ENCODE results near the gene NRXN3. TPM values are rescaled to one million over a fixed set of nuclear protein-coding genes. Genes with fewer than 3 reads are reported as not detected.

The NRXN3 gene
- polyA plus RNA-seq, 1 of the 3 experiments (the other 2 are of a cell fraction): 1.6 TPM

DNA sequence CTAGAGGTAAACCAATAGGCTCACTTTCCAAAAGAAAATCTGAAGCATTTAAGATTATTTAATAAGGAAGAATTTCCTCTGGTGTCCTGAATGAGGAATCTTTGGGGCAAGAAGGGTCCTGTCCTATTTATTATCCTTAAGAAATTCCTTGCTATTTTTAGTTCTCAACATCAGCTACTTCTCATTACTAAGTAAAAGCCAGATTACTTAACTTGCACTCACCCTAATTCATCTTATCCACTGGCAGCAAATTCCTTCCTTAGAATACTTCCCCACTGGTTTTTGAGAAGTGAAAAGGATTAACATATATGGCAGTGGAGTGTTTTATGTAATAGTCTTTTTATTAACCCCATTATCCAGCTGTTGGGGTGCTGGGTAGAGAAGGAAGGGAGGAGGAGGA is 1273.4 kb downstream of the NRXN3 start:
- no peaks in the 10 kb centered on the region for H4K20me1 ChIP-seq (ENCODE audit: insufficient read depth)
- no peaks in the 10 kb centered on the region for H3K36me3 ChIP-seq (replicated peaks in 1 of 2; ENCODE audit: control insufficient read depth in 1 of 2, insufficient read depth in 2 of 2, low read length in 1 of 2)
- POLR2A ChIA-PET: no interaction called here
- H3K79me2 ChIP-seq (ENCODE audit: insufficient read depth): no peaks in the 10 kb centered on the region
- no peak overlapping the region for H3K4me3 ChIP-seq (ENCODE audit: low read depth in 2 of 2, low read length in 1 of 2)
- no peaks in the 10 kb centered on the region for H3K27me3 ChIP-seq (ENCODE audit: insufficient read depth)
- H3K27ac ChIP-seq (ENCODE audit: low read depth in 2 of 2, low read length in 1 of 2): no peak overlapping the region
- TF ChIP-seq ELF1 (IDR thresholded peaks at IDR 0.05) (no peak), RXRA (IDR thresholded peaks at IDR 0.05; ENCODE audit: borderline replicate concordance, low read depth) (no peak), JUND (IDR thresholded peaks at IDR 0.05) (no peak), GATA2 (CRISPR knock-in tag; IDR thresholded peaks at IDR 0.05) (no peak), POLR2AphosphoS5 (IDR thresholded peaks at IDR 0.05; ENCODE audit: low read depth, low read length) (no peak), GABPA (IDR thresholded peaks at IDR 0.05; ENCODE audit: low read depth) (no peak), TEAD4 (IDR thresholded peaks at IDR 0.05; ENCODE audit: borderline replicate concordance, insufficient read depth) (no peak), RCOR1 (IDR thresholded peaks at IDR 0.05; ENCODE audit: low read length) (no peak), FOXM1 (IDR thresholded peaks at IDR 0.05; ENCODE audit: low read depth) (no peak), EZH2phosphoT487 (IDR thresholded peaks at IDR 0.05; ENCODE audit: borderline replicate concordance, low read depth) (no peak), SIN3A (IDR thresholded peaks at IDR 0.05; ENCODE audit: borderline replicate concordance, low read depth, low read length) (no peak), MXI1 (IDR thresholded peaks at IDR 0.05; ENCODE audit: low read depth, low read length) (no peak)
- TF ChIP-seq, protein P1, sequence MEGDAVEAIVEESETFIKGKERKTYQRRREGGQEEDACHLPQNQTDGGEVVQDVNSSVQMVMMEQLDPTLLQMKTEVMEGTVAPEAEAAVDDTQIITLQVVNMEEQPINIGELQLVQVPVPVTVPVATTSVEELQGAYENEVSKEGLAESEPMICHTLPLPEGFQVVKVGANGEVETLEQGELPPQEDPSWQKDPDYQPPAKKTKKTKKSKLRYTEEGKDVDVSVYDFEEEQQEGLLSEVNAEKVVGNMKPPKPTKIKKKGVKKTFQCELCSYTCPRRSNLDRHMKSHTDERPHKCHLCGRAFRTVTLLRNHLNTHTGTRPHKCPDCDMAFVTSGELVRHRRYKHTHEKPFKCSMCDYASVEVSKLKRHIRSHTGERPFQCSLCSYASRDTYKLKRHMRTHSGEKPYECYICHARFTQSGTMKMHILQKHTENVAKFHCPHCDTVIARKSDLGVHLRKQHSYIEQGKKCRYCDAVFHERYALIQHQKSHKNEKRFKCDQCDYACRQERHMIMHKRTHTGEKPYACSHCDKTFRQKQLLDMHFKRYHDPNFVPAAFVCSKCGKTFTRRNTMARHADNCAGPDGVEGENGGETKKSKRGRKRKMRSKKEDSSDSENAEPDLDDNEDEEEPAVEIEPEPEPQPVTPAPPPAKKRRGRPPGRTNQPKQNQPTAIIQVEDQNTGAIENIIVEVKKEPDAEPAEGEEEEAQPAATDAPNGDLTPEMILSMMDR (IDR thresholded peaks at IDR 0.05): no peak
- TF ChIP-seq, protein P2, sequence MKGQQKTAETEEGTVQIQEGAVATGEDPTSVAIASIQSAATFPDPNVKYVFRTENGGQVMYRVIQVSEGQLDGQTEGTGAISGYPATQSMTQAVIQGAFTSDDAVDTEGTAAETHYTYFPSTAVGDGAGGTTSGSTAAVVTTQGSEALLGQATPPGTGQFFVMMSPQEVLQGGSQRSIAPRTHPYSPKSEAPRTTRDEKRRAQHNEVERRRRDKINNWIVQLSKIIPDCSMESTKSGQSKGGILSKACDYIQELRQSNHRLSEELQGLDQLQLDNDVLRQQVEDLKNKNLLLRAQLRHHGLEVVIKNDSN (IDR thresholded peaks at IDR 0.05; ENCODE audit: borderline replicate concordance, low read depth): no peak
- no peak overlapping the region for H2AFZ ChIP-seq (ENCODE audit: low read depth)
- no peaks in the 10 kb centered on the region for H3F3A ChIP-seq (replicated peaks; ENCODE audit: insufficient read depth)
- CTCF ChIA-PET: no interaction called here
- H3K9me3 ChIP-seq: no peaks in the 10 kb centered on the region
- H3K9ac ChIP-seq: no peak overlapping the region
- H3K9me2 ChIP-seq: no peaks in the 10 kb centered on the region
- no peak overlapping the region for H3K4me2 ChIP-seq
- DNase-seq: no peak
- H3K4me1 ChIP-seq (ENCODE audit: control insufficient read depth in 1 of 2, insufficient read depth in 2 of 2, low read depth in 1 of 2, low read length in 1 of 2): no peaks in the 10 kb centered on the region

DNA sequence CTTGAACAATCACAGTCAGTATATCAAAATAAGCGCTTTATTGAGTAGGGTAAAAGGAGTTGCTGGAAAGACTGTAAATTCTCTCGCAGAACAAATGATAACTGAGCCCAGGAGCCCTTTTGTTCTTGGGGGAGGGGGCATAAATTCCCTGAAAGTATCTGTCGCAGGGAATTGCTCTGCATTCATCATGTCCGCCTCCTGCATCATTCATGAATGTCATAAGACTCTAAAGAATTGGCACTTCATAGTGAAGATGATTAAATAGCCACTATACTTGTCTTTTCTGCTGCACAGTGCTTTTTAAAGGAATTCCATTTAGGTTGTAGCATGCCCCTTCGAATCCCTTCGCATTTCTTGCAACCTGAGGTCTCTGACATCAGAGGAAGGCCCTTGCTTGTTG is 1278.8 kb downstream of the NRXN3 start:
- no peaks in the 10 kb centered on the region for H3F3A ChIP-seq (replicated peaks; ENCODE audit: insufficient read depth)
- H3K27ac ChIP-seq (ENCODE audit: low read depth in 2 of 2, low read length in 1 of 2): no peak overlapping the region
- POLR2A ChIA-PET: no interaction called here
- no peaks in the 10 kb centered on the region for H3K79me2 ChIP-seq (ENCODE audit: insufficient read depth)
- no peaks in the 10 kb centered on the region for H4K20me1 ChIP-seq (ENCODE audit: insufficient read depth)
- CTCF ChIA-PET: no interaction called here
- no peaks in the 10 kb centered on the region for H3K27me3 ChIP-seq (ENCODE audit: insufficient read depth)
- H3K9me3 ChIP-seq: no peaks in the 10 kb centered on the region
- no peaks in the 10 kb centered on the region for H3K4me1 ChIP-seq (ENCODE audit: control insufficient read depth in 1 of 2, insufficient read depth in 2 of 2, low read depth in 1 of 2, low read length in 1 of 2)
- H2AFZ ChIP-seq (ENCODE audit: low read depth): no peak overlapping the region
- 42% methylated on average over 6 of the region's 6 CpGs for WGBS (ENCODE audit: low lambda C conversion rate)
- no peaks in the 10 kb centered on the region for H3K9me2 ChIP-seq
- no peak overlapping the region for H3K4me3 ChIP-seq (ENCODE audit: low read depth in 2 of 2, low read length in 1 of 2)
- no peak for DNase-seq
- no peaks in the 10 kb centered on the region for H3K36me3 ChIP-seq (replicated peaks in 1 of 2; ENCODE audit: control insufficient read depth in 1 of 2, insufficient read depth in 2 of 2, low read length in 1 of 2)
- no peak overlapping the region for H3K9ac ChIP-seq
- no peak overlapping the region for H3K4me2 ChIP-seq
- TF ChIP-seq, protein P3, sequence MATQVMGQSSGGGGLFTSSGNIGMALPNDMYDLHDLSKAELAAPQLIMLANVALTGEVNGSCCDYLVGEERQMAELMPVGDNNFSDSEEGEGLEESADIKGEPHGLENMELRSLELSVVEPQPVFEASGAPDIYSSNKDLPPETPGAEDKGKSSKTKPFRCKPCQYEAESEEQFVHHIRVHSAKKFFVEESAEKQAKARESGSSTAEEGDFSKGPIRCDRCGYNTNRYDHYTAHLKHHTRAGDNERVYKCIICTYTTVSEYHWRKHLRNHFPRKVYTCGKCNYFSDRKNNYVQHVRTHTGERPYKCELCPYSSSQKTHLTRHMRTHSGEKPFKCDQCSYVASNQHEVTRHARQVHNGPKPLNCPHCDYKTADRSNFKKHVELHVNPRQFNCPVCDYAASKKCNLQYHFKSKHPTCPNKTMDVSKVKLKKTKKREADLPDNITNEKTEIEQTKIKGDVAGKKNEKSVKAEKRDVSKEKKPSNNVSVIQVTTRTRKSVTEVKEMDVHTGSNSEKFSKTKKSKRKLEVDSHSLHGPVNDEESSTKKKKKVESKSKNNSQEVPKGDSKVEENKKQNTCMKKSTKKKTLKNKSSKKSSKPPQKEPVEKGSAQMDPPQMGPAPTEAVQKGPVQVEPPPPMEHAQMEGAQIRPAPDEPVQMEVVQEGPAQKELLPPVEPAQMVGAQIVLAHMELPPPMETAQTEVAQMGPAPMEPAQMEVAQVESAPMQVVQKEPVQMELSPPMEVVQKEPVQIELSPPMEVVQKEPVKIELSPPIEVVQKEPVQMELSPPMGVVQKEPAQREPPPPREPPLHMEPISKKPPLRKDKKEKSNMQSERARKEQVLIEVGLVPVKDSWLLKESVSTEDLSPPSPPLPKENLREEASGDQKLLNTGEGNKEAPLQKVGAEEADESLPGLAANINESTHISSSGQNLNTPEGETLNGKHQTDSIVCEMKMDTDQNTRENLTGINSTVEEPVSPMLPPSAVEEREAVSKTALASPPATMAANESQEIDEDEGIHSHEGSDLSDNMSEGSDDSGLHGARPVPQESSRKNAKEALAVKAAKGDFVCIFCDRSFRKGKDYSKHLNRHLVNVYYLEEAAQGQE (IDR thresholded peaks at IDR 0.05; ENCODE audit: low read depth, low read length): no peak
- TF ChIP-seq, protein P4, sequence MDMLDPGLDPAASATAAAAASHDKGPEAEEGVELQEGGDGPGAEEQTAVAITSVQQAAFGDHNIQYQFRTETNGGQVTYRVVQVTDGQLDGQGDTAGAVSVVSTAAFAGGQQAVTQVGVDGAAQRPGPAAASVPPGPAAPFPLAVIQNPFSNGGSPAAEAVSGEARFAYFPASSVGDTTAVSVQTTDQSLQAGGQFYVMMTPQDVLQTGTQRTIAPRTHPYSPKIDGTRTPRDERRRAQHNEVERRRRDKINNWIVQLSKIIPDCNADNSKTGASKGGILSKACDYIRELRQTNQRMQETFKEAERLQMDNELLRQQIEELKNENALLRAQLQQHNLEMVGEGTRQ (IDR thresholded peaks at IDR 0.05; ENCODE audit: borderline replicate concordance, low read depth, low read length): no peak
- TF ChIP-seq EZH2phosphoT487 (IDR thresholded peaks at IDR 0.05; ENCODE audit: borderline replicate concordance, low read depth): no peak
- TF ChIP-seq SIN3A (IDR thresholded peaks at IDR 0.05; ENCODE audit: borderline replicate concordance, low read depth, low read length): no peak
- no peak for TF ChIP-seq POLR2AphosphoS5 (IDR thresholded peaks at IDR 0.05; ENCODE audit: low read depth, low read length)
- TF ChIP-seq TEAD4 (IDR thresholded peaks at IDR 0.05; ENCODE audit: borderline replicate concordance, insufficient read depth): no peak
- no peak for TF ChIP-seq EP300 (IDR thresholded peaks at IDR 0.05; ENCODE audit: borderline replicate concordance in 1 of 2, low read depth in 1 of 2, low read length in 1 of 2)
- no peak for TF ChIP-seq RFX5 (IDR thresholded peaks at IDR 0.05; ENCODE audit: low read length)
- no peak for TF ChIP-seq TCF12 (IDR thresholded peaks at IDR 0.05)
- TF ChIP-seq, protein P5, sequence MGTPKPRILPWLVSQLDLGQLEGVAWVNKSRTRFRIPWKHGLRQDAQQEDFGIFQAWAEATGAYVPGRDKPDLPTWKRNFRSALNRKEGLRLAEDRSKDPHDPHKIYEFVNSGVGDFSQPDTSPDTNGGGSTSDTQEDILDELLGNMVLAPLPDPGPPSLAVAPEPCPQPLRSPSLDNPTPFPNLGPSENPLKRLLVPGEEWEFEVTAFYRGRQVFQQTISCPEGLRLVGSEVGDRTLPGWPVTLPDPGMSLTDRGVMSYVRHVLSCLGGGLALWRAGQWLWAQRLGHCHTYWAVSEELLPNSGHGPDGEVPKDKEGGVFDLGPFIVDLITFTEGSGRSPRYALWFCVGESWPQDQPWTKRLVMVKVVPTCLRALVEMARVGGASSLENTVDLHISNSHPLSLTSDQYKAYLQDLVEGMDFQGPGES (IDR thresholded peaks at IDR 0.05; ENCODE audit: low read depth, low read length): no peak
- TF ChIP-seq CHD2 (IDR thresholded peaks at IDR 0.05; ENCODE audit: low read length, partially characterized antibody): no peak

Measured in SK-N-SH (cell line).